ENCODE results near the gene SDHA. TPM values are rescaled to one million over a fixed set of nuclear protein-coding genes. Genes with fewer than 3 reads are reported as not detected.

The SDHA gene
- total RNA-seq, 1 experiment from 2014 or later: 140 TPM

- Histone ChIP-seq H3K4me1 (no peaks in the 10 kb centered on the region), H3K27me3 (replicated peaks; ENCODE audit: control insufficient read depth, insufficient read depth, low read length) (no peaks in the 10 kb centered on the region), H3K36me3 (ENCODE audit: control insufficient read depth, insufficient read depth, low read length) (peaks cover 2% of the 10 kb centered on the region), H3K4me3 (ENCODE audit: low read depth, low read length) (no peak overlapping the region), H3K9me3 (no peaks in the 10 kb centered on the region)
- no peak overlapping the region for H3K27ac Mint-ChIP-seq (ENCODE audit: unreplicated experiment)
- TF ChIP-seq CTCF (IDR thresholded peaks at IDR 0.05; ENCODE audit: insufficient read depth in 1 of 2, low read depth in 1 of 2, low read length in 1 of 2, severe bottlenecking in 1 of 2, unreplicated experiment in 1 of 2): no peak
- BruUV-seq (replicated peaks): no TSS peak
- H3K4me3 Mint-ChIP-seq (ENCODE audit: unreplicated experiment): no peak overlapping the region
- no peaks in the 10 kb centered on the region for H3K9me3 Mint-ChIP-seq (ENCODE audit: unreplicated experiment)
- H3K27me3 Mint-ChIP-seq (ENCODE audit: insufficient read depth, unreplicated experiment): no peaks in the 10 kb centered on the region
- no peak for DNase-seq
- peaks cover 12% of the 10 kb centered on the region for H3K4me1 Mint-ChIP-seq (ENCODE audit: low read depth, unreplicated experiment)
- ChIA-PET CTCF (no interaction called here), POLR2A (no interaction called here)
- H3K36me3 Mint-ChIP-seq (ENCODE audit: insufficient read depth, unreplicated experiment): peaks cover 31% of the 10 kb centered on the region
- intact Hi-C loops (cut with micrococcal nuclease; ENCODE audit: unreplicated experiment): no loop called here
These were observed 86.9 kb downstream of the SDHA start for GRCh38 chr5:305050-305449.

GRCh38 chr5:305459-305858 lies 87.3 kb downstream of the SDHA start:
- Histone ChIP-seq H3K9me3 (no peaks in the 10 kb centered on the region), H3K4me3 (ENCODE audit: low read depth, low read length) (no peak overlapping the region), H3K27me3 (replicated peaks; ENCODE audit: control insufficient read depth, insufficient read depth, low read length) (no peaks in the 10 kb centered on the region), H3K36me3 (ENCODE audit: control insufficient read depth, insufficient read depth, low read length) (peaks cover 2% of the 10 kb centered on the region), H3K4me1 (no peaks in the 10 kb centered on the region)
- intact Hi-C loops (cut with micrococcal nuclease; ENCODE audit: unreplicated experiment): no loop called here
- no peaks in the 10 kb centered on the region for H3K9me3 Mint-ChIP-seq (ENCODE audit: unreplicated experiment)
- no peaks in the 10 kb centered on the region for H3K27me3 Mint-ChIP-seq (ENCODE audit: insufficient read depth, unreplicated experiment)
- H3K27ac Mint-ChIP-seq (ENCODE audit: unreplicated experiment): no peak overlapping the region
- POLR2A ChIA-PET: no interaction called here
- BruUV-seq (replicated peaks): no TSS peak
- no peak for DNase-seq
- no peak overlapping the region for H3K4me3 Mint-ChIP-seq (ENCODE audit: unreplicated experiment)
- CTCF ChIA-PET: no interaction called here
- peaks cover 12% of the 10 kb centered on the region for H3K4me1 Mint-ChIP-seq (ENCODE audit: low read depth, unreplicated experiment)
- TF ChIP-seq CTCF (IDR thresholded peaks at IDR 0.05; ENCODE audit: insufficient read depth in 1 of 2, low read depth in 1 of 2, low read length in 1 of 2, severe bottlenecking in 1 of 2, unreplicated experiment in 1 of 2): no peak
- peaks cover 35% of the 10 kb centered on the region for H3K36me3 Mint-ChIP-seq (ENCODE audit: insufficient read depth, unreplicated experiment)

- no peaks in the 10 kb centered on the region for H3K27me3 ChIP-seq (replicated peaks; ENCODE audit: control insufficient read depth, insufficient read depth, low read length)
- Mint-ChIP-seq H3K4me3 (ENCODE audit: unreplicated experiment) (no peak overlapping the region), H3K27ac (ENCODE audit: unreplicated experiment) (no peak overlapping the region), H3K27me3 (ENCODE audit: insufficient read depth, unreplicated experiment) (no peaks in the 10 kb centered on the region), H3K36me3 (ENCODE audit: insufficient read depth, unreplicated experiment) (peaks cover 34% of the 10 kb centered on the region), H3K9me3 (ENCODE audit: unreplicated experiment) (no peaks in the 10 kb centered on the region), H3K4me1 (ENCODE audit: low read depth, unreplicated experiment) (peaks cover 10% of the 10 kb centered on the region)
- intact Hi-C loops (cut with micrococcal nuclease; ENCODE audit: unreplicated experiment): no loop called here
- no peak overlapping the region for H3K4me3 ChIP-seq (ENCODE audit: low read depth, low read length)
- ChIA-PET CTCF (no interaction called here), POLR2A (no interaction called here)
- no peak for DNase-seq
- no peaks in the 10 kb centered on the region for H3K9me3 ChIP-seq
- H3K36me3 ChIP-seq (ENCODE audit: control insufficient read depth, insufficient read depth, low read length): peaks cover 2% of the 10 kb centered on the region
- no peaks in the 10 kb centered on the region for H3K4me1 ChIP-seq
- TF ChIP-seq CTCF (IDR thresholded peaks at IDR 0.05; ENCODE audit: insufficient read depth in 1 of 2, low read depth in 1 of 2, low read length in 1 of 2, severe bottlenecking in 1 of 2, unreplicated experiment in 1 of 2): no peak
- BruUV-seq (replicated peaks): no TSS peak
These were observed 88.1 kb downstream of the SDHA start for GRCh38 chr5:306011-306805.

Other genes starting within 250 kb of the SDHA start
- 15.0 TPM in 2 replicates for gene PLEKHG4B, start 126.2 kb upstream of the SDHA start, total RNA-seq (2022)
- not detected in 2 replicates for gene LRRC14B, start 26.8 kb upstream of the SDHA start, total RNA-seq (2022)
- gene CCDC127, start 167 bp upstream of the SDHA start, total RNA-seq (2022): 10.5 TPM in 2 replicates
- 101 and 107 TPM in 2 replicates for gene PDCD6, start 53.3 kb downstream of the SDHA start, total RNA-seq (2022)
- gene AHRR, start 103.4 kb downstream of the SDHA start, total RNA-seq (2022): 0.91 and 1.1 TPM in 2 replicates
- gene EXOC3, start 224.9 kb downstream of the SDHA start, total RNA-seq (2022): 41.9 and 44.5 TPM in 2 replicates

Measured in Caco-2 (cell line).